ENCODE data around the gene KIF19. TPM values are rescaled to one million over a fixed set of nuclear protein-coding genes. Genes with fewer than 3 reads are reported as not detected.

The KIF19 gene
- total RNA-seq, 1 experiment from 2014 or later = not detected

DNA sequence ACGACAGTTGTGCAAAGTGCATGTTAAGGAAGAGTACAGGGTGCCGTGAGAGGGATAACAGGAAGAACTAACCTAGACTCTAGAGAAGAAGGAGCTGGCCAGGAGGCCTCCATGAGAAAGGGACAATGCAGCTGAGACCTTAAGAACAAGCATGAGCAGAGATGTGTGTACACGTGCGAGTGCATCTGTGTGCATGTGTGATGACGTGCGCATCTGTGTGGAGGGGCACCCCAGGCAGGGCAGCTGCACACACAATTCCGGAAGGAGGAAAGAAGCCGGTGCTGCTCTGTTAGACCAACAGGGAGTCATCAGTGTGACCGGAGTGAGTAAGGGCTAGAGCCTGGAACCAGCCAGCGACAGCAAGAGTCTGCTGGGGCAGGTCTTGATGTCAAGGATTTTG is 7.6 kb upstream of the KIF19 start:
- no peak for DNase-seq (ENCODE audit: low read depth, low spot score)
- Histone ChIP-seq H3K9me3 (ENCODE audit: control insufficient read depth, insufficient read depth, low read depth, low read length) (no peaks in the 10 kb centered on the region), H3K36me3 (ENCODE audit: control insufficient read depth, insufficient read depth, low read length) (no peaks in the 10 kb centered on the region), H3K4me1 (ENCODE audit: control insufficient read depth, insufficient read depth, low read length) (no peaks in the 10 kb centered on the region), H3K4me3 (ENCODE audit: low read depth in 2 of 2, low read length in 2 of 2) (no peak overlapping the region), H3K27me3 (ENCODE audit: control insufficient read depth, insufficient read depth, low read length) (no peaks in the 10 kb centered on the region; the same call in 1 of the 2 replicates), H3K27ac (ENCODE audit: low read length) (no peak overlapping the region)
- POLR2A ChIA-PET = no interaction called here
- CTCF ChIA-PET = interaction anchor here (0.6 kb wide), 1 partner anchor 90 kb away, joined by 13 read pairs; no protein-coding TSS in a partner anchor
- BruUV-seq (replicated peaks) = no TSS peak
- intact Hi-C loops (cut with micrococcal nuclease; ENCODE audit: unreplicated experiment) = no loop called here
- in situ Hi-C loops (cut with HindIII; ENCODE audit: low pct_unique_long_range_greater_than_20kb, low sequenced_read_pairs) = no loop called here
- TF ChIP-seq SIN3A (IDR thresholded peaks at IDR 0.05; ENCODE audit: borderline replicate concordance, insufficient read depth, low read depth, low read length) = no peak
- TF ChIP-seq, protein P1, sequence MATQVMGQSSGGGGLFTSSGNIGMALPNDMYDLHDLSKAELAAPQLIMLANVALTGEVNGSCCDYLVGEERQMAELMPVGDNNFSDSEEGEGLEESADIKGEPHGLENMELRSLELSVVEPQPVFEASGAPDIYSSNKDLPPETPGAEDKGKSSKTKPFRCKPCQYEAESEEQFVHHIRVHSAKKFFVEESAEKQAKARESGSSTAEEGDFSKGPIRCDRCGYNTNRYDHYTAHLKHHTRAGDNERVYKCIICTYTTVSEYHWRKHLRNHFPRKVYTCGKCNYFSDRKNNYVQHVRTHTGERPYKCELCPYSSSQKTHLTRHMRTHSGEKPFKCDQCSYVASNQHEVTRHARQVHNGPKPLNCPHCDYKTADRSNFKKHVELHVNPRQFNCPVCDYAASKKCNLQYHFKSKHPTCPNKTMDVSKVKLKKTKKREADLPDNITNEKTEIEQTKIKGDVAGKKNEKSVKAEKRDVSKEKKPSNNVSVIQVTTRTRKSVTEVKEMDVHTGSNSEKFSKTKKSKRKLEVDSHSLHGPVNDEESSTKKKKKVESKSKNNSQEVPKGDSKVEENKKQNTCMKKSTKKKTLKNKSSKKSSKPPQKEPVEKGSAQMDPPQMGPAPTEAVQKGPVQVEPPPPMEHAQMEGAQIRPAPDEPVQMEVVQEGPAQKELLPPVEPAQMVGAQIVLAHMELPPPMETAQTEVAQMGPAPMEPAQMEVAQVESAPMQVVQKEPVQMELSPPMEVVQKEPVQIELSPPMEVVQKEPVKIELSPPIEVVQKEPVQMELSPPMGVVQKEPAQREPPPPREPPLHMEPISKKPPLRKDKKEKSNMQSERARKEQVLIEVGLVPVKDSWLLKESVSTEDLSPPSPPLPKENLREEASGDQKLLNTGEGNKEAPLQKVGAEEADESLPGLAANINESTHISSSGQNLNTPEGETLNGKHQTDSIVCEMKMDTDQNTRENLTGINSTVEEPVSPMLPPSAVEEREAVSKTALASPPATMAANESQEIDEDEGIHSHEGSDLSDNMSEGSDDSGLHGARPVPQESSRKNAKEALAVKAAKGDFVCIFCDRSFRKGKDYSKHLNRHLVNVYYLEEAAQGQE (IDR thresholded peaks at IDR 0.05; ENCODE audit: insufficient read depth in 1 of 2, low read depth in 2 of 2, low read length in 1 of 2) = no peak
- TF ChIP-seq TCF7L2 (IDR thresholded peaks at IDR 0.05; ENCODE audit: low read depth, low read length) = no peak
- no peak for ATAC-seq

DNA sequence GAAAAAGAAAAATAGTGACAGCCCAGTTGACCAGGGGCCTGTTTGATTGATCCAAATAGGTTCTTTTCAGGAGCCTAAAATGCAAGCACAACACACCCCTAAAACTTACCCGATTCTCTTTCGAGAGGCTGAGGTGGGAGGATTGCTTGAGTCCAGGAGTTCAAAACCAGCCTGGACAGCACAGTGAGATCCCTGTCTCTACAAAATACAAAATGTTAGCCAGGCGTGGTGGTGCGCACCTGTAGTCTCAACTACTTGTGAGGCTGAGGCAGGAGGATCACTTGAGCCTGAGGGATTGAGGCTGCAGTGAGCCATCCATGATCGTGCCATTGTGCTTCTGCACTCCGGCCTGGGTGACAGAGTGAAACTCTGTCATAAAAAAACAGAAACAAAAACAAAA is 1.5 kb upstream of the KIF19 start:
- Histone ChIP-seq H3K36me3 (ENCODE audit: control insufficient read depth, insufficient read depth, low read length) (no peaks in the 10 kb centered on the region), H3K27ac (ENCODE audit: low read length) (no peak overlapping the region), H3K4me1 (ENCODE audit: control insufficient read depth, insufficient read depth, low read length) (no peaks in the 10 kb centered on the region), H3K4me3 (ENCODE audit: low read depth in 2 of 2, low read length in 2 of 2) (no peak overlapping the region), H3K9me3 (ENCODE audit: control insufficient read depth, insufficient read depth, low read depth, low read length) (no peaks in the 10 kb centered on the region), H3K27me3 (ENCODE audit: control insufficient read depth, insufficient read depth, low read length) (no peaks in the 10 kb centered on the region; the same call in 1 of the 2 replicates)
- ATAC-seq (no peak), DNase-seq (ENCODE audit: low read depth, low spot score) (no peak)
- in situ Hi-C loops (cut with HindIII; ENCODE audit: low pct_unique_long_range_greater_than_20kb, low sequenced_read_pairs) (no loop called here), intact Hi-C loops (cut with micrococcal nuclease; ENCODE audit: unreplicated experiment) (no loop called here)
- ChIA-PET POLR2A (no interaction called here), CTCF (no interaction called here)
- TF ChIP-seq SIN3A (IDR thresholded peaks at IDR 0.05; ENCODE audit: borderline replicate concordance, insufficient read depth, low read depth, low read length) (no peak), POLR2AphosphoS5 (IDR thresholded peaks at IDR 0.05; ENCODE audit: low read depth, low read length) (no peak), TCF7L2 (IDR thresholded peaks at IDR 0.05; ENCODE audit: low read depth, low read length) (no peak)
- TF ChIP-seq, protein P2, sequence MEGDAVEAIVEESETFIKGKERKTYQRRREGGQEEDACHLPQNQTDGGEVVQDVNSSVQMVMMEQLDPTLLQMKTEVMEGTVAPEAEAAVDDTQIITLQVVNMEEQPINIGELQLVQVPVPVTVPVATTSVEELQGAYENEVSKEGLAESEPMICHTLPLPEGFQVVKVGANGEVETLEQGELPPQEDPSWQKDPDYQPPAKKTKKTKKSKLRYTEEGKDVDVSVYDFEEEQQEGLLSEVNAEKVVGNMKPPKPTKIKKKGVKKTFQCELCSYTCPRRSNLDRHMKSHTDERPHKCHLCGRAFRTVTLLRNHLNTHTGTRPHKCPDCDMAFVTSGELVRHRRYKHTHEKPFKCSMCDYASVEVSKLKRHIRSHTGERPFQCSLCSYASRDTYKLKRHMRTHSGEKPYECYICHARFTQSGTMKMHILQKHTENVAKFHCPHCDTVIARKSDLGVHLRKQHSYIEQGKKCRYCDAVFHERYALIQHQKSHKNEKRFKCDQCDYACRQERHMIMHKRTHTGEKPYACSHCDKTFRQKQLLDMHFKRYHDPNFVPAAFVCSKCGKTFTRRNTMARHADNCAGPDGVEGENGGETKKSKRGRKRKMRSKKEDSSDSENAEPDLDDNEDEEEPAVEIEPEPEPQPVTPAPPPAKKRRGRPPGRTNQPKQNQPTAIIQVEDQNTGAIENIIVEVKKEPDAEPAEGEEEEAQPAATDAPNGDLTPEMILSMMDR (IDR thresholded peaks at IDR 0.05) = no peak
- TF ChIP-seq, protein P1 (IDR thresholded peaks at IDR 0.05; ENCODE audit: insufficient read depth in 1 of 2, low read depth in 2 of 2, low read length in 1 of 2) = no peak
- no TSS peak for BruUV-seq (replicated peaks)
